Suprapubic skin (tissue), 4 donors: ENCODE measurements around the gene GRM7. TPM values are rescaled to one million over a fixed set of nuclear protein-coding genes. Genes with fewer than 3 reads are reported as not detected.

Experiments
- DNase-seq, 2 donors: peaks; one replicate each; pipeline ENCODE4 v3.0.0-alpha.2; 2019; ENCODE audit warnings: low spot score in 2 of 2
- H3K27ac ChIP-seq: fragments of 200-600 bp; sonication (generic); one replicate; pipeline ENCODE4 v1.5.1; 2019
- H3K27me3 ChIP-seq: fragments of 200-600 bp; sonication (generic); one replicate; pipeline ENCODE4 v1.5.1; 2019
- H3K36me3 ChIP-seq: fragments of 200-600 bp; sonication (generic); one replicate; pipeline ENCODE4 v1.5.1; 2019
- H3K4me1 ChIP-seq: fragments of 200-600 bp; sonication (generic); one replicate; pipeline ENCODE4 v1.5.1; 2019
- H3K4me3 ChIP-seq: fragments of 200-600 bp; sonication (generic); one replicate; pipeline ENCODE4 v1.5.1; 2019; ENCODE audit warnings: mild to moderate bottlenecking
- H3K9me3 ChIP-seq: fragments of 200-600 bp; sonication (generic); one replicate; pipeline ENCODE4 v1.5.1; 2019
- CTCF ChIP-seq, 2 donors: fragments of 200-600 bp in 1 of 2; fragments of 450-650 bp in 1 of 2; sonication (generic) in 1 of 2; IDR thresholded peaks; one replicate each; pipeline ENCODE4 v1.5.1; 2016 to 2019; ENCODE audit warnings: antibody characterized with exemption in 2 of 2, mild to moderate bottlenecking in 1 of 2, moderate library complexity in 1 of 2
- EP300 ChIP-seq: sonication (generic); formaldehyde crosslinking; IDR thresholded peaks from one replicate; pipeline ENCODE4 v1.6.1; 2017; ENCODE audit warnings: antibody characterized with exemption
- POLR2A ChIP-seq, 2 donors: fragments of 450-650 bp; IDR thresholded peaks; one replicate each; pipeline ENCODE4 v1.6.1; 2017; ENCODE audit warnings: antibody characterized with exemption in 2 of 2, mild to moderate bottlenecking in 2 of 2, moderate library complexity in 2 of 2
- POLR2AphosphoS5 ChIP-seq, 3 donors: sonication (generic); formaldehyde crosslinking; IDR thresholded peaks; one replicate each; pipeline ENCODE4 v1.6.1; 2017; ENCODE audit warnings: antibody characterized with exemption in 3 of 3
- WGBS: methylation state at CpG from one replicate; pipeline ENCODE4 v1.1.5; 2018; 5-methylcytosine and 5-hydroxymethylcytosine counted together
- total RNA-seq, 4 donors: library from RNA; depleted of rRNA; stranded (reverse); fragments of >200 nt; gene quantifications; one replicate each; pipeline ENCODE4 v1.1.0, GENCODE V29; 2016

GRM7 gene
- total RNA-seq, 4 donors from 2014 or later: 0.21 to 0.48 TPM; not detected in 2

- WGBS: 63% methylated on average over 5 of the region's 5 CpGs
- no peaks in the 10 kb centered on the region for H3K9me3 ChIP-seq
- TF ChIP-seq CTCF (IDR thresholded peaks at IDR 0.05) (no peak), POLR2AphosphoS5 (IDR thresholded peaks at IDR 0.05) (no peak), EP300 (no peak), POLR2A (IDR thresholded peaks at IDR 0.05) (no peak)
Observed at GRCh38 chr3:7709376-7710082, 848.6 kb downstream of the GRM7 start.

GRCh38 chr3:7710284-7710683 is 849.4 kb downstream of the GRM7 start:
- no peak overlapping the region for H3K4me3 ChIP-seq
- no peaks in the 10 kb centered on the region for H3K36me3 ChIP-seq
- WGBS: 50% methylated on average over 3 of the region's 3 CpGs
- no peak overlapping the region for H3K27ac ChIP-seq
- no peaks in the 10 kb centered on the region for H3K27me3 ChIP-seq
- no peaks in the 10 kb centered on the region for H3K4me1 ChIP-seq
- no peaks in the 10 kb centered on the region for H3K9me3 ChIP-seq
- TF ChIP-seq CTCF (IDR thresholded peaks at IDR 0.05): no peak
- TF ChIP-seq EP300: no peak
- no peak for TF ChIP-seq POLR2A (IDR thresholded peaks at IDR 0.05)
- no peak for TF ChIP-seq POLR2AphosphoS5 (IDR thresholded peaks at IDR 0.05)
- no peak for DNase-seq

More at GRCh38 chr3:7709376-7710082, 848.6 kb downstream of the GRM7 start:
- H3K27me3 ChIP-seq: no peaks in the 10 kb centered on the region
- H3K4me3 ChIP-seq: no peak overlapping the region
- no peak for DNase-seq
- no peaks in the 10 kb centered on the region for H3K4me1 ChIP-seq
- no peaks in the 10 kb centered on the region for H3K36me3 ChIP-seq
- H3K27ac ChIP-seq: no peak overlapping the region

GRCh38 chr3:7713724-7714123 is 852.8 kb downstream of the GRM7 start:
- Histone ChIP-seq H3K9me3 (no peaks in the 10 kb centered on the region), H3K4me3 (no peak overlapping the region), H3K36me3 (no peaks in the 10 kb centered on the region), H3K27me3 (no peaks in the 10 kb centered on the region), H3K4me1 (no peaks in the 10 kb centered on the region), H3K27ac (no peak overlapping the region)
- TF ChIP-seq CTCF (IDR thresholded peaks at IDR 0.05) (no peak), POLR2A (IDR thresholded peaks at IDR 0.05) (no peak), POLR2AphosphoS5 (IDR thresholded peaks at IDR 0.05) (no peak), EP300 (no peak)
- WGBS: 84% methylated on average over 2 of the region's 2 CpGs
- no peak for DNase-seq

- Histone ChIP-seq H3K27me3 (no peaks in the 10 kb centered on the region), H3K9me3 (no peaks in the 10 kb centered on the region), H3K4me3 (no peak overlapping the region), H3K36me3 (no peaks in the 10 kb centered on the region), H3K27ac (no peak overlapping the region), H3K4me1 (no peaks in the 10 kb centered on the region)
- TF ChIP-seq POLR2AphosphoS5 (IDR thresholded peaks at IDR 0.05) (no peak), EP300 (no peak), CTCF (IDR thresholded peaks at IDR 0.05) (no peak)
- DNase-seq: no peak
- WGBS: 64% methylated on average over 1 of the region's 1 CpG
Observed at GRCh38 chr3:7720649-7721297, 859.9 kb downstream of the GRM7 start.

- H3K36me3 ChIP-seq: no peaks in the 10 kb centered on the region
- DNase-seq: no peak
- WGBS: 89% methylated on average over 5 of the region's 5 CpGs
Observed at GRCh38 chr3:7721869-7722268, 861.0 kb downstream of the GRM7 start.

More at GRCh38 chr3:7721869-7722268, 861.0 kb downstream of the GRM7 start:
- Histone ChIP-seq H3K4me1 (no peaks in the 10 kb centered on the region), H3K27me3 (no peaks in the 10 kb centered on the region), H3K9me3 (no peaks in the 10 kb centered on the region), H3K27ac (no peak overlapping the region), H3K4me3 (no peak overlapping the region)
- TF ChIP-seq CTCF (IDR thresholded peaks at IDR 0.05) (no peak), EP300 (no peak), POLR2A (IDR thresholded peaks at IDR 0.05) (no peak), POLR2AphosphoS5 (IDR thresholded peaks at IDR 0.05) (no peak)
